Inferior parietal cortex (tissue), 1 donor: ENCODE results near the gene ELAPOR1.

Experiments used
- DNase-seq: peaks from one replicate; pipeline ENCODE4 v3.0.0-alpha.2; 2016; ENCODE audit errors: extremely low spot score

Gene ELAPOR1

GRCh38 chr1:109096120-109096519 is 17.8 kb upstream of the ELAPOR1 start:
- no peak for DNase-seq

GRCh38 chr1:109099938-109100773 is 13.8 kb upstream of the ELAPOR1 start:
- DNase-seq, result peak; percentile 95

- DNase-seq, result no peak
These were observed 9.4 kb upstream of the ELAPOR1 start for GRCh38 chr1:109104364-109105151.

- no peak for DNase-seq
These were observed 8.0 kb upstream of the ELAPOR1 start for GRCh38 chr1:109105881-109106280.

- DNase-seq, result no peak
These were observed 6.1 kb upstream of the ELAPOR1 start for GRCh38 chr1:109107785-109108184.

GRCh38 chr1:109109906-109110305 is 4.0 kb upstream of the ELAPOR1 start:
- DNase-seq, result no peak

GRCh38 chr1:109111386-109112055 is 2.4 kb upstream of the ELAPOR1 start:
- DNase-seq, result no peak

- peak; percentile 68 for DNase-seq
These were observed 1.8 kb upstream of the ELAPOR1 start for GRCh38 chr1:109112056-109112651.

GRCh38 chr1:109112652-109113285 is 1.1 kb upstream of the ELAPOR1 start:
- peak; percentile 94 for DNase-seq

GRCh38 chr1:109114342-109114674 is 393 bp downstream of the ELAPOR1 start:
- DNase-seq, result no peak

- DNase-seq, result no peak
These were observed 1.8 kb downstream of the ELAPOR1 start for GRCh38 chr1:109115685-109116084.

- DNase-seq, result no peak
These were observed 2.4 kb downstream of the ELAPOR1 start for GRCh38 chr1:109116286-109116685.

GRCh38 chr1:109118089-109118488 is 4.2 kb downstream of the ELAPOR1 start:
- no peak for DNase-seq

GRCh38 chr1:109120356-109120755 is 6.4 kb downstream of the ELAPOR1 start:
- no peak for DNase-seq

- DNase-seq, result no peak
These were observed 17.1 kb downstream of the ELAPOR1 start for GRCh38 chr1:109131059-109131458.

- no peak for DNase-seq
These were observed 17.9 kb downstream of the ELAPOR1 start for GRCh38 chr1:109131800-109132199.

- no peak for DNase-seq
These were observed 19.2 kb downstream of the ELAPOR1 start for GRCh38 chr1:109133002-109133706.

- DNase-seq, result peak; percentile 61
These were observed 19.9 kb downstream of the ELAPOR1 start for GRCh38 chr1:109133815-109134214.

- DNase-seq, result no peak
These were observed 20.5 kb downstream of the ELAPOR1 start for GRCh38 chr1:109134423-109134822.

- no peak for DNase-seq
These were observed 22.0 kb downstream of the ELAPOR1 start for GRCh38 chr1:109135940-109136339.

GRCh38 chr1:109136766-109137165 is 22.9 kb downstream of the ELAPOR1 start:
- DNase-seq, result no peak
